HG02884 (cell line): ENCODE data around the gene GAL3ST1.

Source experiments
- ATAC-seq: cut with Tn5 transposase; IDR thresholded peaks from one replicate; pipeline ENCODE4 v1.9.1; 2021; ENCODE audit warnings: mild to moderate bottlenecking, moderate library complexity; ENCODE audit not compliant: unreplicated experiment

The GAL3ST1 gene

GRCh38 chr22:30538280-30538679 lies 36.2 kb downstream of the GAL3ST1 start:
- ATAC-seq = no peak

- no peak for ATAC-seq
Measured at GRCh38 chr22:30537083-30537731, 37.3 kb downstream of the GAL3ST1 start.

GRCh38 chr22:30535182-30535581 lies 39.3 kb downstream of the GAL3ST1 start:
- no peak for ATAC-seq

GRCh38 chr22:30531651-30532608 lies 42.5 kb downstream of the GAL3ST1 start:
- no peak for ATAC-seq

DNA sequence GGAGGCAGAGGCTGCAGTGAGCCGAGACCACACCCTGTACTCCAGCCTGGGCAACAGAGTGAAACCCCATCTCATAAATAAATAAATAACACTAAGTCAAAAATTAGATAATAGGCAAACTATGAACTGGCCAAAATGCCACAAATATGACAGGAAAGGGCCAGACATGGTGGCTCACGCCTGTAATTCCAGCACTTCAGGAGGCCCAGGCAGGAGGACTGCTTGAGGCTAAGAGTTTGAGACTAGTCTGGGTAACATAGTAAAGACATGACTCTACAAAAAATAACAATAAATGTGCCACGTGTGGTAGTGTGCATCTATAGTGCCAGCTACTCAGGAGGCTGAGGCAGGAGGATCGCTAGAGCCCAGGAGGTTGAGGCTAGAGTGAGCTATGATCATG lies 47.8 kb downstream of the GAL3ST1 start:
- no peak for ATAC-seq

GRCh38 chr22:30523646-30524489 lies 50.6 kb downstream of the GAL3ST1 start:
- ATAC-seq = no peak

GRCh38 chr22:30521368-30522156 lies 52.9 kb downstream of the GAL3ST1 start:
- ATAC-seq = no peak

DNA sequence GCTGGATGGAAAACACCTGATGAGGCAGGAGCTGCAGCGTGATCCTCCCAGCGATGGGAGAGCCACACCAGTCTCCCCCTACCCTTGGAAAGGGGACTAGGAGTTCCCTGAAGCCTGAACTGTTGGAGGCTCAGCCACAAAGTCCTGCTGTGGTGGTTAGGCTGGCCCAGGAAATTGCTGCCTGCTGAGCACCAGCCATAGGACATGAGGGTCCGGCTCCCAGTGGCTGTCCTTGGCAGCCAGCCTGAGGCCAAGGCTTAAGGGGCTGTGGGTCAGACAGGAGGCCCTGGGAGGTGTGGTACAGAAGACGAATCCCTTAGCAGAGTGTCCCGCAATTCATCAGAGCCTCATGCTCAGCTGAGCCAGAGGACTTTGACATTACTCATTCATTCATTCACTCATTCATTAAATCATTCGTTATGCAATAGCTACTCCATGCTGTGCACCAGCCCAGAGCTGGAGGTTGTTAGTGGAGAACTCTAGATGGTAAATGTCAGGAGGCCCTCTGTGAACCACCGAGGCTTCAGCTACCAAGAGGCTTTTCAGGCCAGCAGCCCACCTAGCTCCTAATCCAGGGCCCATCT lies 54.5 kb downstream of the GAL3ST1 start:
- no peak for ATAC-seq

DNA sequence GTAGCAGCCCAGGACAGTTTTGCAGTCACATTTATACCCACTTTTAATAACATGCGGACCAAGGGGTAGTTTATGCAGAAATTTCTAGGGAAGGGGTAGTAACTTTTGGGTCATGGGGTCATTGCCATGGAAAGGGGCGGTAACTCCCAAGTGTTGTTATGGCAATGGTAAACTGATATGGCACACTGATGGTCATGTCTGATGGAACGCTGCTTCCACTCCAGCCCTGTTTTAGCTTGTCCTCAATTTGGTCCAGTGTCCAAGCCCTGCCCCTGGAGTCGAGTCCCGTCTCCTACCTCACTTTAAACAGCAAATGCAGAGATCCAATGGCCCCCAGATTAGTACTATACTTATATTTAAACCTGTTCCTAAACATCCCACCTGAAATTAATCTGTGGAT lies 57.7 kb downstream of the GAL3ST1 start:
- no peak for ATAC-seq

GRCh38 chr22:30516273-30516672 lies 58.2 kb downstream of the GAL3ST1 start:
- ATAC-seq = no peak

DNA sequence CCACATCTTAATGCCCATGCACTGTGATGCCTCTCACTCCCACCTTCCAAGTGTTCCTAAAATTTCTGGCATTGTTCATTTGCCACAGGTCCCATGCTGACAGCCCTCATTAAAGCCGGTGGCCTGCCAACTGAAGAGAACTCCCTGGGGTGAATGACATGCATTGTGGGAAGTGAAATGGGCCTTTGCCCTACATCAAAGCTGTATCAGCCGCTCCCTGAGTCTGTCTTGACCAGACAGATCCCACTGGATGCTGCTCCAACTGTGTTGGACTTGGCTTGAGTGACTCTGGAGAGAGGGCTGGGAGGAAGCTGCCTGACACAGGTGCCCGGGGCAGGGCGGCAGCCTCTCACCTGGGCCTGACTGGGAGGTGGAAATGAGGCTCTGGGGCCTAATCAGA lies 60.2 kb downstream of the GAL3ST1 start:
- no peak for ATAC-seq

GRCh38 chr22:30513462-30513861 lies 61.0 kb downstream of the GAL3ST1 start:
- no peak for ATAC-seq

GRCh38 chr22:30511911-30512310 lies 62.6 kb downstream of the GAL3ST1 start:
- no peak for ATAC-seq

DNA sequence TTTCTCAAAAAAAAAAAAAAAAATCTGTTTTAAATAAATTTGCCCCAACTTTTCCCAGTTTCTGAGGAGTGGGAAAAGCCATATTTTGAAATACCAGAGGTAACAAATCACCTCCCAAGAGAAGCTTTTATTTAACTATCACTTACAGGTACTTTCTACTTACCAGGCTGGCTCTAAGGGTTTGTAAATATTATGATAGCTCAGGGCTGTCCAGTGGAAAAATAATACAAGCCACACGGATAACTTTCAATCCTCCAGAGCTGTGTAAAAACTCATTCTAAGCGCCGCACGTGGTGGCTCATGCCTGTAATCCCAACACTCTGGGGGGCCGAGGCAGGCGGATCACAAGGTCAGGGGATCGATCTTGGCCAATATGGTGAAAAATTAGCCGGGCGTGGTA lies 63.4 kb downstream of the GAL3ST1 start:
- no peak for ATAC-seq

- no peak for ATAC-seq
Measured at GRCh38 chr22:30508216-30508615, 66.2 kb downstream of the GAL3ST1 start.

GRCh38 chr22:30507670-30508069 lies 66.8 kb downstream of the GAL3ST1 start:
- ATAC-seq = no peak

DNA sequence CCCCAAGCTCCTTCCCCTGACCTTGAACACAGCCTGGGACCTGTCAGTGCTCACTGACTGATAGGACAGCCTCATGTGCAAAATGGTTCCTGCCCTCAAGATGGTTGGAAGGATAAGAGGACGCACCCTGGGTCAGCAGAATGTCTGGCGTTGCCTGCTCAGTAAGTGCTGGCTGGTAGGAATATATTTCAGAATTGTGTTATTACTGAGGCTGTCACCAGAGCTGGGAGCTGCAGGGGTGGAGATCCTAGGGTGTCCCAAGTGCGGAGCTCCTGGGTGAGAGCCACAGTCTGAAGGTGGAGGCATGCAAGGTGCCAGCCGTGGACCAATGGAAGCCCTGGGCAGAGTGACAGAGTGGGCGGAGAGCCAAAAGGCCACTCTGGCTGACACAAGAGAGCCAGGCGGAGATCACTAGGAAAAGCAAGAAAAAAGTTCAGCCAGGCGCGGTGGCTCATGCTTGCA lies 67.9 kb downstream of the GAL3ST1 start:
- no peak for ATAC-seq
